GM19351 (cell line): ENCODE results near the gene ZCCHC17.
"Not testable (repeated sequence)": the region's sequence is repeated elsewhere in the genome, so short reads cannot be mapped to it uniquely, and the experiment has no call there.

Experiments
- ATAC-seq: cut with Tn5 transposase; IDR thresholded peaks from one replicate; pipeline ENCODE4 v1.9.1; 2021; ENCODE audit warnings: mild to moderate bottlenecking, moderate library complexity; ENCODE audit not compliant: unreplicated experiment

Gene ZCCHC17

GRCh38 chr1:31296486-31297276, at the start of gene ZCCHC17, which contains the start of gene SNRNP40:
Gene ZCCHC17 (plus strand): TSS chr1:31297032. CDS start chr1:31310099, 13,067 bp downstream.
Gene SNRNP40 (minus strand): TSS chr1:31296788. CDS start chr1:31296751, 37 bp downstream.
- peak; percentile 97 for ATAC-seq

GRCh38 chr1:31248276-31248675, 48.6 kb upstream of the ZCCHC17 start:
- ATAC-seq = no peak

GRCh38 chr1:31249854-31250253, 47.0 kb upstream of the ZCCHC17 start:
- no peak for ATAC-seq

- ATAC-seq = no peak
Measured at GRCh38 chr1:31257213-31257612, 39.6 kb upstream of the ZCCHC17 start.

- no peak for ATAC-seq
Measured at GRCh38 chr1:31258581-31258980, 38.3 kb upstream of the ZCCHC17 start.

GRCh38 chr1:31259746-31260145, 37.1 kb upstream of the ZCCHC17 start:
- ATAC-seq = no peak

GRCh38 chr1:31261916-31262315, 34.9 kb upstream of the ZCCHC17 start:
- no peak for ATAC-seq

GRCh38 chr1:31262393-31262792, 34.4 kb upstream of the ZCCHC17 start:
- not testable (repeated sequence) for ATAC-seq

- no peak for ATAC-seq
Measured at GRCh38 chr1:31263408-31263807, 33.4 kb upstream of the ZCCHC17 start.

- ATAC-seq = no peak
Measured at GRCh38 chr1:31264790-31265386, 31.9 kb upstream of the ZCCHC17 start.

GRCh38 chr1:31266547-31266946, 30.3 kb upstream of the ZCCHC17 start:
- ATAC-seq = no peak

- ATAC-seq = no peak
Measured at GRCh38 chr1:31272369-31272768, 24.5 kb upstream of the ZCCHC17 start.

GRCh38 chr1:31273619-31274018, 23.2 kb upstream of the ZCCHC17 start:
- no peak for ATAC-seq

- ATAC-seq = not testable (repeated sequence)
Measured at GRCh38 chr1:31282426-31282825, 14.4 kb upstream of the ZCCHC17 start.

GRCh38 chr1:31287791-31288190, 9.0 kb upstream of the ZCCHC17 start:
- not testable (repeated sequence) for ATAC-seq

GRCh38 chr1:31289021-31289420, 7.8 kb upstream of the ZCCHC17 start:
- no peak for ATAC-seq

GRCh38 chr1:31295874-31296485, 852 bp upstream of the ZCCHC17 start:
- no peak for ATAC-seq

- no peak for ATAC-seq
Measured at GRCh38 chr1:31297277-31298247, 730 bp downstream of the ZCCHC17 start.

GRCh38 chr1:31299365-31299764, 2.5 kb downstream of the ZCCHC17 start:
- ATAC-seq = no peak

GRCh38 chr1:31300193-31300592, 3.4 kb downstream of the ZCCHC17 start:
- ATAC-seq = no peak
